ENCODE measurements around the gene CPED1.

- no peak for TF ChIP-seq CTCF (IDR thresholded peaks at IDR 0.05)
- no peak for TF ChIP-seq POLR2A (IDR thresholded peaks at IDR 0.05)
Measured at GRCh38 chr7:121139427-121139826, 150.9 kb downstream of the CPED1 start.
